Activated T-helper 2 cell treated with anti-CD3 and anti-CD28 coated beads, Interferon-gamma antibody, Interleukin-2, Interleukin-4, amounts not matched to agents 10 μg/mL and 5 μg/mL and 100 μg/mL, durations not matched to agents 14 hours and 24 hours and 36 hours (primary cell): Measurements from ENCODE around the gene ZBTB24. TPM values are rescaled to one million over a fixed set of nuclear protein-coding genes. Genes with fewer than 3 reads are reported as not detected.

Experiments used
- DNase-seq: peaks from one replicate; pipeline ENCODE4 v3.0.0; 2021; ENCODE audit warnings: low spot score
- H3K27ac Mint-ChIP-seq: one replicate; pipeline ENCODE4 v1.8.0; 2021; ENCODE audit warnings: mixed read lengths
- H3K27me3 Mint-ChIP-seq: one replicate; pipeline ENCODE4 v1.8.0; 2021; ENCODE audit warnings: low read depth, mixed read lengths
- H3K36me3 Mint-ChIP-seq: one replicate; pipeline ENCODE4 v1.8.0; 2021; ENCODE audit warnings: low read depth, mixed read lengths
- H3K4me1 Mint-ChIP-seq: one replicate; pipeline ENCODE4 v1.8.0; 2021; ENCODE audit warnings: low read depth, mixed read lengths
- H3K4me3 Mint-ChIP-seq: one replicate; pipeline ENCODE4 v1.8.0; 2021; ENCODE audit warnings: low read depth, mild to moderate bottlenecking, moderate library complexity, mixed read lengths
- H3K9me3 Mint-ChIP-seq: one replicate; pipeline ENCODE4 v1.8.0; 2021; ENCODE audit warnings: mixed read lengths
- intact Hi-C: fragments of 100-400 bp; cut with micrococcal nuclease; formaldehyde crosslinking; loops from one replicate; pipeline ENCODE4 v1.15.1; 2023
- total RNA-seq: library from RNA; stranded (reverse); gene quantifications from 2 replicates; pipeline ENCODE4 v1.2.3, GENCODE V29; 2022

ZBTB24 gene
- total RNA-seq, 1 donor from 2014 or later, result 18.8 TPM

DNA sequence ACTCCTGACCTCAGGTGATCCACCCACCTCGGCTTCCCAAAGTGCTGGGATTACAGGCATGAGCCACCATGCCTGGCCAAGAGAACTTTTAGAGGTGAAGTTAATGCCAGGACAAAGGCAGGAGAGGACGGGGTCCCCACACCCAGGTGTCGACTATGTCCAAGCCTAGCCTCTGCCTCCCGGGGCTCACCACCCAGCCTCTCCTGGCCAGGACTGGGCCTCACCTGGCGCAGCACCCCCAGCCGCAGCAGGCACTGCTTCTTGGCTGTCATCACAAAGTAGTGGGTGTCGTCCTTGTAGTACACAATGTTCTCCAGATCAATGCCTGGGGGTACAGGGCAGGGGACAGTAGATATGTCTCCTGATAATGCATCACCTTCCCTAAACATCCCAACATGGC lies 31.6 kb downstream of the ZBTB24 start:
- no peak for DNase-seq
- Mint-ChIP-seq H3K9me3 (no peaks in the 10 kb centered on the region), H3K4me1 (peaks cover 44% of the 10 kb centered on the region), H3K36me3 (peaks cover 45% of the 10 kb centered on the region), H3K4me3 (no peak overlapping the region), H3K27ac (no peak overlapping the region), H3K27me3 (no peaks in the 10 kb centered on the region)
- intact Hi-C loops, result loop anchor here (10.0 kb wide), 3 partner anchors 63 to 733 kb away; partner anchors contain the start of genes CDC40, CEP57L1 and SESN1

DNA sequence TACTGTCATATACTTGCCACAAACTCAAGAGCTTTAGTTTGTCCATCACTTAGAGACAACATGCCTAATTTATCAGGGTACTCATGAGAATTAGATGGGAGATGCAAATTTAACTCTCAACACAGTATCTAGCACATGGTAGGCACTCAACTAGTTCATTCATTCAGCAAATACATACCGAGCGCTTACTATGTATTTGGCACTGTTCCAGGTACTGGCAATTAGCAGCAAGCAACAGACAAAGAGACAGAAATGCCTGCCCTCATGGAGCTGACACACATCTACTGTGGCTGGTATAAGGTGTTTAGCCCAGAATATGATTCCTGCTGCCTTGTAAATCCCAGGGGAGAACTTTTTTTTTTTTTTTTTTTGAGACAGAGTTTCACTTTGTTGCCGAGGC lies 32.2 kb downstream of the ZBTB24 start:
- Mint-ChIP-seq H3K9me3 (no peaks in the 10 kb centered on the region), H3K27me3 (no peaks in the 10 kb centered on the region), H3K4me1 (peaks cover 41% of the 10 kb centered on the region), H3K4me3 (no peak overlapping the region), H3K36me3 (peaks cover 50% of the 10 kb centered on the region), H3K27ac (no peak overlapping the region)
- intact Hi-C loops, result loop anchor here (10.0 kb wide), 3 partner anchors 64 to 734 kb away; partner anchors contain the start of genes CDC40, CEP57L1 and SESN1
- DNase-seq, result no peak

DNA sequence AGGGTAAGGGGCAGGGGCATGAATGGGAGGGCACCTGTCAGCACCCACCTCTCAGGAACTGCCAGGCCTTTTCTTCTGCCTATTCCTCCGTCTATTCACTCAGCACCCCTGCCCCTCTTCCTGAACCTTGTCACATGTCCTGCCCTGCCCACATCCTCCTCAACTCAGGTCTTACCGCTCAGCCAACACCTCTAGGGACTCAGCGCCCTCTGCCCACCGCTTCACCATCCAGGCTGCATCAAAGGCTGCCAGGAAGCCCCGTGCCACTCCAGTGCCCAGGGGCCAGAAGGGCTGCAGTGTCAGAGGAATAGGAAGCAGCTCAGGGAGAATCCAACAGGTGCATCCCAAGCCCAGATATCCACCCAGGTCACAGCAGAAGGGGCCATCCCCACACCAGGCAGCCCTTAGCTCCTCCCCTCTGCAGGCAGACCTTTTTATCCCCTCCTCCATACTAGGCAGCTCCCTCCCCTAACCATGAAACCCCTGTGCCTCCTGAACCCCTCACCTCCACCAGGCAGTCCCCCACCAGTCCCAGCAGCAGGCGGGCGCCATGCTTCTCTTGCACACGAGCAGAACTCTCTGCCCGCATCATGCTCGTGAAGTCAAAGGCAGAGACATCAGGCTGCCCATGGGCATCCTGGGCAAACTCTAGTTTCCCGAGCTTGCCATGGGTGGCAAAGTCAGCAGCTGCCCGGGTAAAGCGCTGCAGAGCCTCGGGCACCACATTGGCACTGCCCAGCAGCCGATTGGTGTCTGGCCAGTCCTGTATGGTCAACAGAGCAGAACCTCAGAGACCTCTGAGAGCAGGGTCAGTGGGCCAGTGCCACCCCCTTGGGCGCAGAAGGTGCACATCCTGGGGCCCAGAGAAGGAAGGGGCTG lies 33.0 kb downstream of the ZBTB24 start:
- intact Hi-C loops, result loop anchor here (10.0 kb wide), 3 partner anchors 65 to 735 kb away; partner anchors contain the start of genes CDC40, CEP57L1 and SESN1
- Mint-ChIP-seq H3K27me3 (no peaks in the 10 kb centered on the region), H3K9me3 (no peaks in the 10 kb centered on the region), H3K4me3 (peak overlapping the region; percentile 26), H3K4me1 (peaks cover 41% of the 10 kb centered on the region), H3K27ac (peak overlapping the region; percentile 43), H3K36me3 (peaks cover 56% of the 10 kb centered on the region)
- no peak for DNase-seq

DNA sequence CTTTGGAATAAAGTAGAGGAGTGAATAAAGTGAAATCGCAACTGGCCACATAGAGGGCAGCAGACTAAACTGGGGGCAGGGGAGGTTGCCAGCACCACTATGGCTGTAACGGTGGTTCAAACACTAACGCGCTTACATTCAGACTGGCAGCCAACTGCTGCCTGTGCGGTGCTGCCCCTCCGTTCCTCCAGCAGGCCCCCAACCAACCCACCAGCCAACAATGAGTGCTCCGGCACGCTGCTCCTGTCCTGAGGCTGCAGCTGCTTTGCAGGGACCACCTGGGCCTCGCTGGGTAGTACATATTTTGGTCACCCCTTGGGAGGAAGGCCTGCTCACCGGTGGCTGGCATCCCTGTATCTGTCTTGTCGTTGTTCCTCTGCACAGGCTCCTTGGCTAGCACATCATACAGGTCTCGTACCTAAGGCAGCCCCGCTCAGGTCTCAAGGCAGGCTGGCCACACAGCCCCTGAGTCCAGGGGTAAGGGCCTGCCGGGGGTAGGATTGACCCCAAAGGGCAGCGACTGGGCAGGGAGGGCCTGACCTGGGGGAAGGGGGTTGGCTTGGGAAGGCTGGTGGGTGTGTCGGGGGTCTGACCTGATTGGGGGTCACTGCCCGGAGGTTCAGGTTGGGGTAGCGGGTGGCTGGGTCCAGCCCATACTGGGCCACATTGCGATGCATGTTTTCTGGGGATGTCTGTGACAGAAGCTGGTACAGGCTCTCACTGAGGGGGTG lies 33.8 kb downstream of the ZBTB24 start:
- no peaks in the 10 kb centered on the region for H3K27me3 Mint-ChIP-seq
- H3K4me3 Mint-ChIP-seq, result no peak overlapping the region
- no peaks in the 10 kb centered on the region for H3K9me3 Mint-ChIP-seq
- peaks cover 37% of the 10 kb centered on the region for H3K4me1 Mint-ChIP-seq
- H3K27ac Mint-ChIP-seq, result no peak overlapping the region
- intact Hi-C loops, result no loop called here
- peaks cover 64% of the 10 kb centered on the region for H3K36me3 Mint-ChIP-seq
- DNase-seq, result no peak

DNA sequence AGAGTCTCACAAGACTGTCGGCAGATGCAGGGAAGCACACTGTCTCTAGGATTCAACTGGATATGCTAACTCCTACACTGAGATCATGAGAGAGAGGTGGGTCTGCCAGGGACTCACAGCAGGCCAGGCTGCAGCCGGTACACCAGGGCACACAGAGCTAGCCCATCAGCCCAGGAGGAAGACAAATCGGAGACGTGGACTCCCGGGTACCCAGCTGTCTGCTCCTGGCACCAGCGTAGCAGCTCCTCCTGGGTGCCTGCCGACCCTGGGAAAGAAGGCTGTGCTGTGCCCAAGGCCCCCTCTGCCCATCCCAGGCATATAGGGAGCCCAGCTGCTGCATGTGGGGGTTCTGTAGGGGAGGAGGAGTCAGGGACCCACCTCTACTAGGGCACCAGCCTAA lies 34.4 kb downstream of the ZBTB24 start:
- intact Hi-C loops, result no loop called here
- Mint-ChIP-seq H3K9me3 (no peaks in the 10 kb centered on the region), H3K4me1 (peaks cover 31% of the 10 kb centered on the region), H3K27me3 (no peaks in the 10 kb centered on the region), H3K27ac (no peak overlapping the region), H3K36me3 (peaks cover 61% of the 10 kb centered on the region), H3K4me3 (no peak overlapping the region)
- DNase-seq, result no peak

DNA sequence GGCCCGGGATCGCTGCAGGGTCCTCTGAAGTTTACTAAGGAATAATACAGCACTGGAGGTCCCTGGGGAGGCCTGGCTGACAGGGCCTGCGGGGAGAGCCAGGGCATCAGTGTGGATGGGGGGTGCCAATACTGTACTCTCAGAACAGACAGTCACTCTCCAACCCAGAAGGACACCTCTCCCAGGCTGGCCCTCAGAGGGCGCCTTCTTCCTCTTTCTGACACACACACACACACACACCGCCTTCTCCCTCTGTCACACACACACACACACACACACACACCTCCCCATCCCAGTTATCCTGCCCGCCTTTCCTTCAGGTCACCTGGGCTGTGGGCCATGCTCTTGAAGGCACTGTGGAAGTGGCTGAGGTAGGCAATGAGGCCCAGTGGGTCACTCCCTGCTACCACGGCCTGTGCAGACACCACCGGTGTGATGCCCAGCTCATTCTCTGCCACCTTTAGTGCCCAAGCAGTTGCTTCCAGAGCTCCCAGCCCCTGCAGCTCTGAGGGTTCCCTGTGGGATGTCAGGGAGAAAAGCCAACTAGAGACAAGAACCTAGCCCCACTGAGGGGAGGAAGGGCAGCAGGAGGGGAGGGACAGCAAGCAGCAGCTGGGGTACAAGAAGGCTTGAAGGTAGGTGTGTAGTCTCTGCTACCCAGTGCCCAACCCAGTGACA lies 35.0 kb downstream of the ZBTB24 start:
- Mint-ChIP-seq H3K9me3 (no peaks in the 10 kb centered on the region), H3K27me3 (no peaks in the 10 kb centered on the region), H3K27ac (no peak overlapping the region), H3K36me3 (peaks cover 67% of the 10 kb centered on the region), H3K4me1 (peaks cover 28% of the 10 kb centered on the region), H3K4me3 (no peak overlapping the region)
- intact Hi-C loops, result no loop called here
- DNase-seq, result no peak

DNA sequence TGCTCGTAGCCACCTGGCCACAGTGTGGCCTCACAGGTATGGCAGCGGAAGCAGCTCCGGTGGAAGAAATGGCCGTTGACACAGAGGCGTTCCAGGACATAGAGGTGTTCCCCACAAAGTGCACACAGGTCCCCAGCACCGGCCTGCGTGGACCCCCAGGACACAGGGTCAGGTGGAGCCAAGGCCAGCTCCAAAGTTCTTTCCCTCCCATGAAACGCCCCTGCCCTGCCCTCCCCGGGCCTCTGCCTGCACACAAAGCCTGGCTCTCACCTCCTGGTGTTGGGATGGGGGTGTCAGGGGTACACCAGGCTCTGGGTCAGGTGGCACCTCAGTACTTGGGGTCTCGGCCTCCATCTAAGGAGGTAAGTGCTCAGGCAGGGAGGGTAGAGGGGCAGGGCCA lies 35.9 kb downstream of the ZBTB24 start:
- H3K27me3 Mint-ChIP-seq, result no peaks in the 10 kb centered on the region
- intact Hi-C loops, result no loop called here
- H3K36me3 Mint-ChIP-seq, result peaks cover 69% of the 10 kb centered on the region
- no peak for DNase-seq
- no peak overlapping the region for H3K4me3 Mint-ChIP-seq
- peaks cover 32% of the 10 kb centered on the region for H3K4me1 Mint-ChIP-seq
- no peaks in the 10 kb centered on the region for H3K9me3 Mint-ChIP-seq
- no peak overlapping the region for H3K27ac Mint-ChIP-seq

DNA sequence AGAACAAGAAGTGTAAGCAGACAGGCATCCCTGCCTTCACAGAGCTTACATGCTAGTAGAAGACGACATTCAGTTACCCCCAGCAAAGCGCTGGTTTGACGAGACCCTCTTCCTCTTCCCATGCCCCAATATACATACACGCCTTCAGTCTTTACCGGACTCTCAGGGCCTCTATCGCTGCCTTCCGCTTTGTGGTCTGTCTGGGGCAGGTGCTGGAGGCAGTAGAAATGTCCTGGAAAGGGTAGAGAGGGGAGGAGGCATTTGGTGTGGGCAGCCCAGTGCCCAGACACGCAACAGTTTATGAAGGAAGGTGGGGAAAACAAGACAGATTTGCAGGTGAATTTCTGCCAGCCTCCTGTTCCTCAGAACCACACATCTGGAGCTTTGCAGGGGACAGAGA lies 36.5 kb downstream of the ZBTB24 start:
- Mint-ChIP-seq H3K4me1 (peaks cover 36% of the 10 kb centered on the region), H3K27me3 (no peaks in the 10 kb centered on the region), H3K36me3 (peaks cover 68% of the 10 kb centered on the region), H3K4me3 (no peak overlapping the region), H3K9me3 (no peaks in the 10 kb centered on the region), H3K27ac (no peak overlapping the region)
- no peak for DNase-seq
- intact Hi-C loops, result no loop called here

DNA sequence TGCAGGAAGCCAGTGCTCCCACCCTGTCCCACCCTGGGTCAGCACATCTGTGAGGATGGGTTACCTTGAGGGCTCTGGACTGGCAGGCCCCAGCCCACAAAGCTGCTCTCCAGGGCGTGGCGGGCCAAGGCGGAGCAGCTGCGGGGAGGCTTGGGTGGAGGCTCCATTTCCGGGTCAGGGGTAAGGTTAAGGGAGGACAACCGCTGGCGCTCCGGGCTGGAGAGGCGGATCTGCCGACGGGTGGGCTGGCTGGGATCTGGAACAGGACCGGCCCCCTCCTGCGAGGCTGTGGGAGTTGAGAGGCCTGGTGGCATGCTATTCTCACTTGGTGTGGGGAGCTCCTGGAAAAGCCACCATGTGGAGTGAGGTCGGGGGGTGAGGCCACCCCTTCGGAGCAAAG lies 36.9 kb downstream of the ZBTB24 start:
- Mint-ChIP-seq H3K27ac (no peak overlapping the region), H3K27me3 (no peaks in the 10 kb centered on the region), H3K36me3 (peaks cover 72% of the 10 kb centered on the region), H3K9me3 (no peaks in the 10 kb centered on the region), H3K4me3 (no peak overlapping the region), H3K4me1 (peaks cover 39% of the 10 kb centered on the region)
- intact Hi-C loops, result no loop called here
- DNase-seq, result no peak

DNA sequence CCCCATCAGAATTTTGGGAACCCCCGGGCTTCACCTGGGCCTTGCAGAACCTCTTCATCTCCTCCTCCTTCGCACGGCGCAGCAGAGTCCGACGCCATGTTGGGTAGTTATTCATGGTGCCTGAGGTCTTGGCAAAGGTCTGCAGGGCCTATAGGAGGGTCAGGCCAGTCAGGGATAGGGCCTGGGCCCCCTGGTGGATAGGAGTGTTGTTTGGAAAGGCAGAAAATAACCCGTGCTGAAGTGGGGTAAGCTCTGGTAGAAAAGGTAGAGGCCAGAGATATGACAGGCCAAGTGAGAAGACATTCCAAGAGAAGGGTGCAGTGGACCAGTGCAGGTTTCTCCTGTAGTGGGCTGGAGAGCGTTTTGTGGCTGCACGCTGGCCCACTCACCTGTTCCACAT lies 37.6 kb downstream of the ZBTB24 start:
- no peak overlapping the region for H3K4me3 Mint-ChIP-seq
- no peaks in the 10 kb centered on the region for H3K9me3 Mint-ChIP-seq
- H3K4me1 Mint-ChIP-seq, result peaks cover 33% of the 10 kb centered on the region
- no peak for DNase-seq
- no peaks in the 10 kb centered on the region for H3K27me3 Mint-ChIP-seq
- peak overlapping the region; percentile 12 for H3K27ac Mint-ChIP-seq
- H3K36me3 Mint-ChIP-seq, result peaks cover 67% of the 10 kb centered on the region
- intact Hi-C loops, result no loop called here

DNA sequence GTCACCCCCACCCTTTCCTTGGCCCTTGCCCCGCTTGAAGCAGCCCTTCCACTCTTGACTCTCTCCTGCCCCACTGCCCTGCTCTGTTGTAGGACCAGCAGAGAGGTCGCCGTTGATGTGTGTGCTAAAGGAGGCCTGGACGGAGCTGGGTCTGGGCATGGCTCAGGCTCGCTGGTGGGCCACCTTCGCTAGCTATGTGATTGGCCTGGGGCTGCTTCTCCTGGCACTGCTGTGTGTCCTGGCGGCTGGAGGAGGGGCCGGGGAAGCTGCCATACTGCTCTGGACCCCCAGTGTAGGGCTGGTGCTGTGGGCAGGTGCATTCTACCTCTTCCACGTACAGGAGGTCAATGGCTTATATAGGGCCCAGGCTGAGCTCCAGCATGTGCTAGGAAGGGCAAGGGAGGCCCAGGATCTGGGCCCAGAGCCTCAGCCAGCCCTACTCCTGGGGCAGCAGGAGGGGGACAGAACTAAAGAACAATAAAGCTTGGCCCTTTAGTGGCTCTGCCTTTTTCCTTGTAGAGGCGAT lies 39.5 kb downstream of the ZBTB24 start:
- Mint-ChIP-seq H3K36me3 (peaks cover 59% of the 10 kb centered on the region), H3K4me3 (no peak overlapping the region), H3K9me3 (no peaks in the 10 kb centered on the region), H3K4me1 (peaks cover 22% of the 10 kb centered on the region), H3K27ac (no peak overlapping the region), H3K27me3 (no peaks in the 10 kb centered on the region)
- intact Hi-C loops, result loop anchor here (5.0 kb wide), 2 partner anchors 39 to 256 kb away; partner anchors contain the start of gene ZBTB24
- no peak for DNase-seq

DNA sequence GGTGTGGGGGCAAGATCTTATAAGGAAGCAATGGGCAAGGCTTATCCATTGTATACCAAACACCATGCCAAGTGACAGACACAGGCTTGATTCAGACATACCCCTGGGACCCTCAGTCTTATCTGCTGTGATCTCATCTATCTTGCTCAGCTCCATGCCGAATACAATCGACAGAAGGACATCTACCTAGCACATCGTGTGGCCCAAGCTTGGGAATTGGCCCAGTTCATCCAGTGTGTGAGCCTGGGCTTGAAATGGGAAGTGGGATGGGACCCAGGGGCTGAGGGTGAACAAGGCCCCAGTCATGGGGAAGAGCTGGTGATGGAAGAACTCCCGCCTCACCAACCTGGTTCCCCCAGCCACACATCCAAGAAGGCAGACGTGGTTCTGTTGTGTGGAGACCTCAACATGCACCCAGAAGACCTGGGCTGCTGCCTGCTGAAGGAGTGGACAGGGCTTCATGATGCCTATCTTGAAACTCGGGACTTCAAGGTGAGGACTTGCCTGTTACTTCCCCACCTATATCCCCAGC lies 40.6 kb downstream of the ZBTB24 start:
- Mint-ChIP-seq H3K4me1 (peaks cover 17% of the 10 kb centered on the region), H3K27me3 (no peaks in the 10 kb centered on the region), H3K9me3 (no peaks in the 10 kb centered on the region), H3K27ac (no peak overlapping the region), H3K4me3 (peak overlapping the region; percentile 92), H3K36me3 (peaks cover 49% of the 10 kb centered on the region)
- no peak for DNase-seq
- intact Hi-C loops, result loop anchor here (5.0 kb wide), 2 partner anchors 40 to 255 kb away; partner anchors contain the start of gene ZBTB24
